ENCODE data around the gene TAF11.

- TF ChIP-seq EZH2 (IDR thresholded peaks at IDR 0.05; ENCODE audit: insufficient read depth, poor library complexity, severe bottlenecking) (no peak), EZH2phosphoT487 (IDR thresholded peaks at IDR 0.05; ENCODE audit: insufficient read depth, low read depth) (no peak)
Observed at GRCh38 chr6:34864007-34864406, 23.8 kb downstream of the TAF11 start.

Data from GM23248 (cell line).